Iris pigment epithelial cell (primary cell): ENCODE results near the gene UBE2M.
"Not testable (repeated sequence)": the region's sequence is repeated elsewhere in the genome, so short reads cannot be mapped to it uniquely, and the experiment has no call there.

Experiments used
- DNase-seq: peaks from one replicate; pipeline ENCODE4 v3.0.0-alpha.2; 2011; ENCODE audit warnings: low read depth

The UBE2M gene

DNA sequence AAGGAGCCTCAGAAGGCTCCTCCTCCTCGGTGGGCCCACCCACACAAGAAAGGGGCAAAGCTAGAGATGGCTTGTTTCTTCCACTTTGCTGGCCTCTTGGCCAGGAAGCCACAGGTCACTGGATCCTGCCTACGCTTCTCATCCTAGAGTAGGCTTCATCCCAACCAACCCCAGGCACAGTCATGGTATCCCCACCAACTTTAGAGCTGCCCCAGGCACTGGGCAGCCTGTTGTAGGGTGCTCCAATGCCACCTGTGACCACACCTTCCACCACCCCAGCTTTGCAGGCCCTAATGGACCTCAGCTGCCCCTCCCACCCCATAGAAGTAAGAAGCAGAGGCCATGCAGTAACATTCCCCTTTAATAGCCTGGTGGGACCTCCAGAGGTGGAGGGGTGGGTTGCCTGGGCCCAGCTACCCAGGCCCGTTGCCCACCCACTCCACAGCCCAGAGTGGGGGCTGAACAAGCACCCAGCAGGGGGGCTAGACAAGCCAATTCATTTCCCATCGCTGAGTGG is 3.0 kb downstream of the UBE2M start:
- no peak for DNase-seq

DNA sequence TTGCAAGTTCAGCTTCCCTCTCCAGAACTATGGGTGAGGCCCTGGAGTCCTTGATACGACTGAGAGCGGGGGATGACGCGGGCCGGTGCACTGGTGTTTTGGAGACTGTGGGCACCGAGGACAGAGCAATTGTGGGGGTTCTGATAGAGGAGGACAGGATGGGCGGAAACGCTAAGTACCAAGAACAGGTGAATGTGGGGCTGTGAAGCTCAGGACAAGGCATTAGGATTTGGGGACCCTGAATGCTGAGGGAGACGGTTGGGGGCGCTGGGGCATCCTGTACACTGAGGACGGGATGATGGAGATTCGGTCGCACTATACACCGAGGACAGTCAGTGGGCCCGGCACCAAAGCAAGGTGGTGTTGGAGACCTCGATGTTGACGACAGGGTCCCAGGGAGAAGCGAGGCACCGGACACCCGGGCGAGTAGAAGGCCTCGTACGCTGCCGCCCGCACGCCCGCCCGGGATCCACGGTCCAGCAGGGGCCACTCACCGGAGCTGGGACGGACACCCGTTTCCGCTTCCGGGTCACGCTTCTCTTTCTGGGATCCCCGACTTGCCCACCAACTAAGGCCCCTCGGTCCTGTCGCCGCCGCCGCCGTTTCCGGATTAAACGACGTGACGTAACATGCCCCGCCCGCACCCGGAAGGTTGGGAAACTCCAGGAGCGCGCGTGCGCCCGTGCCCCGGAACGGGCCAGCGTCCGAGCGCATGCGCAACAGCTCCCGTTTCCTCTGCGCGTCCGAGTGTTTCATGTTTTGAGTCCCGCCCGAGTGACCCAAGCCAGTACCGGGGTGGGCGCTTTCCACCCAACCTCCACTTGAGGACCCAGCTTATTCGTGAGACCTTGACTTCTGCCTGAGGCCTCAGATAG is 3.7 kb downstream of the UBE2M start, which contains the start of gene CHMP2A:
TSS of gene CHMP2A (minus strand) at position 612 of the 875 bp plus-strand sequence. CDS start 893 bp downstream, outside the sequence.
- DNase-seq, result peak; percentile 96

DNA sequence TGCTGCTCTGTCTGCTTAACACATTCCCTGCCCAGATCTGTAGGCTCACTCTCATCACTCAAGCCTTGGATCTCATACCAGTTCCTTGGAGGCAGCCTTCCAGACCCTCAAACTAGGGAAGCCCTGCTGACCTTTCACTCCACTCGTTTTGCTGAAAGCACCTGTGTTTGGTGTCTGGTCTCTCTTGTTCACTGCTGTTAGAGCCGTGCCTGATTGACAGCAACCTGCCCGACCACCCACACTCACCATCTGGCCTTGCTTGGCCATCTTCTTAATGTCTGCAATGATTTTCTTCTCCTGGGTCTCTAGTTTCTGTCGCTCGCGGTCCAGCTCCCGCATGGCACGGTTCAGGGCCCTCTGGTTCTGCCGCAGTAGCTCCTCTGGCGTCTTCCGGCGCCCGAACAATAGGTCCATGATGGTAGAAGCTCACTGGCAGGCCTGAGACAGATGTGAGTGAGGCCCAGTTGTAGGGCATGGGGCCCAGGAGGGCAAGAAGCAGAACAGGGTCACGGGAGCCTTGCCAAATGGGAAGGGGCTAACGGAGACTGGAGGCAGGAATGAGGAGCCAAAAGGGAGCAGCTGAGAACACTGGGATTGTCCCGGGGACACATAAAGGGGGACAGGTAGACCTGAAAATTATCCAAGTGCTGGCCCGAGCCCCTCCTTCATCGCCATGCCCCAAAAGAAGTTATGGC is 4.5 kb downstream of the UBE2M start:
- no peak for DNase-seq

DNA sequence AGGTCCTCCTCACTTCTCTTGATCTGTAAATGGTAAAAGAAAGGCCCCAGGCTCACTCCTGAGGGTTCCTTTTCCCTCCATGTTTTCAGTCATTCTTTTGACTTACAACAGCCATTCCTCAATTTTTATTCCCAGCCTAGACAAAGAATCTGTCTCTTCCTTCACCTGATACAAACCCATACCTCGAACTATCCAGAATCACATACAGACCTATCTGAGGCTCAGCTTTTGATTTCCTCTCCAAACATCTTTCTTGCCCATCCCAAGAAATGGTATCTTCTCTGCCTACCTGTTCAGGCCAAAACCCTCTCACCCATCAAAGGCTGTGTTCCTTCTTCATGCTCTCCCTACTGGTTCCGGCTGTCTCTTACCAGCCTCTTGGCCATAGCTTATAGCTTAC is 5.8 kb downstream of the UBE2M start:
- DNase-seq, result no peak

DNA sequence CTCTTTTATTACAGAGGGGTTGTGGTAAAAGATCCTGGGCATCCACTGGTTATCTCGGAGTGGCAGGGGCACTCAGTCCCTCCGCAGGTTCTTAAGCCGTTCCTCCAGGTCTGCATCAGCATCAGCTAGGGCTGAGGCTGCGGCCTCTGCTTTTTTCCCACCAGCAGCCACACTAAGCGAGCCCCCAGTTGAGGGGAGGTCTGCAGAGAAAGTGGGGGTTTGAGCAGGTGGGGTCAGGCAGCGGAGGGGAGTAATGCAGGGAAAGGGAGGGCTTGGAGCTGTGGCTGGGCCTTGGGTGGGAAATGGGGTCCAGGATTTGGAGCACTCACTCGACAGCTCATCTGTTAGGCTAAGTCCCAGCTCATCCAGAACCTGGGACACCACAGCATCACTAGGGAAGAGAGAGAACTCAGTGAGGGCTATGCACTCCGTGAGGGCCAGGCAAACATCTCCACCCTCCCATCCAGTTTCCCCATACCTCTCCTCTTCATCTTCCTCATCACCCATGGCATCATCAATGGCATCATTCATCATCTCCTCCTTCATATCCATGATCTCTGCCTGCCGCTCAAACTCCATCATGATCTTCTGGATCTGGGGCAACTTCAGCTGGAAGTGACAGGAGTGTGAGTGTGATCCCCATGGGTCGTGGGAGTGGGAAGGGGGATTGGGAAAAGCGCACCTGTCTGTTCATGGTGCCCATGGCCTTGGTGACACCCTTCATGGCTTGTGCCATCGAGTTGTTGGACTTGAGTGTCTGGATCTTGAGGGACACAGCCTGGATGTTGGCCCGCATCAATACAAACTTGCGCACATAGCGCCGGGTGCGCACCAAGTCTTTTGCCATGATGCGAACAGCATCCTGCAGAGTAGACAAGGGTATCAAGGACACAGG is 6.6 kb downstream of the UBE2M start:
- DNase-seq, result no peak

DNA sequence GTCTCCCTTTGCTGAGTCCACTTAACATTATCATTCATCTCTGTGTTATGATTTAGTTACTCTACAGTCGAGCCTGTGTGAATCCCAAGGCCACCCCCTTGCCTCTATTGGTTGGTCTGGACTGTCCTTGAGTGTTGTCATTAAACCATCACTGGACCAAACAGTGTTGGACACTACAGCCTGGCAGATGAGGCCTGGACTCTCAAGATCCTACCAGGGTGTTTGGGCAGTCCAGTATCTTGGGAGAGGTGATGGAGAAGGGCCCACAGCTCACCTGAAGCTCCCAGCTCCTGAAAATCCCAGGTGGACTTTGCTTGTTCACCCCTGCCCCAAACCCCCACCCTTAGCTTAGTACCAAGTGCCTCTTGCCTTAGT is 7.3 kb downstream of the UBE2M start:
- DNase-seq, result no peak

DNA sequence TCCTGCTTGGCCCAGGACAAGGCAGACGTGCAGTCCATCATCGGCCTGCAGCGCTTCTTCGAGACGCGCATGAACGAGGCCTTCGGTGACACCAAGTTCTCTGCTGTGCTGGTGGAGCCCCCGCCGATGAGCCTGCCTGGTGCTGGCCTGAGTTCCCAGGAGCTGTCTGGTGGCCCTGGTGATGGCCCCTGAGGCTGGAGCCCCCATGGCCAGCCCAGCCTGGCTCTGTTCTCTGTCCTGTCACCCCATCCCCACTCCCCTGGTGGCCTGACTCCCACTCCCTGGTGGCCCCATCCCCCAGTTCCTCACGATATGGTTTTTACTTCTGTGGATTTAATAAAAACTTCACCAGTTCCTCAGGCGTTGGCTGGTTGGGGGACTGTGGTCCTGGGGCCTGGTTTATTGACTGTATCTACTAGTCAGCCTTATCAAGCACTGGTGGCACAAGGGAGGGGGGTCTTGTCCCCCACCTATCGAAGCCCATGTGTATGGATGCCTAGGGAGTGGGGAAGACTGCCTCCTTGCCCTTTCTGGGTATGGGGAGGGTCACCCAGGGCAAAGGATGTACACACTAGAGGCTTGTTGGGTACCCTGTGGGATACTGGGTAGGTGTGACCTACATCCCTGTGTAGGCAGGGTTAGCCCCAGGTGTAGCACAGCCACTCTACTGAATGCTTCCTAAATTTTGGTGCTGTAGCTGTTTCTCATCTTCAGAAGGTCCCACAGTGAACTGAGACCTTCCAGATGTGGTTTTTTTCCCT is 7.9 kb downstream of the UBE2M start:
- DNase-seq, result no peak

DNA sequence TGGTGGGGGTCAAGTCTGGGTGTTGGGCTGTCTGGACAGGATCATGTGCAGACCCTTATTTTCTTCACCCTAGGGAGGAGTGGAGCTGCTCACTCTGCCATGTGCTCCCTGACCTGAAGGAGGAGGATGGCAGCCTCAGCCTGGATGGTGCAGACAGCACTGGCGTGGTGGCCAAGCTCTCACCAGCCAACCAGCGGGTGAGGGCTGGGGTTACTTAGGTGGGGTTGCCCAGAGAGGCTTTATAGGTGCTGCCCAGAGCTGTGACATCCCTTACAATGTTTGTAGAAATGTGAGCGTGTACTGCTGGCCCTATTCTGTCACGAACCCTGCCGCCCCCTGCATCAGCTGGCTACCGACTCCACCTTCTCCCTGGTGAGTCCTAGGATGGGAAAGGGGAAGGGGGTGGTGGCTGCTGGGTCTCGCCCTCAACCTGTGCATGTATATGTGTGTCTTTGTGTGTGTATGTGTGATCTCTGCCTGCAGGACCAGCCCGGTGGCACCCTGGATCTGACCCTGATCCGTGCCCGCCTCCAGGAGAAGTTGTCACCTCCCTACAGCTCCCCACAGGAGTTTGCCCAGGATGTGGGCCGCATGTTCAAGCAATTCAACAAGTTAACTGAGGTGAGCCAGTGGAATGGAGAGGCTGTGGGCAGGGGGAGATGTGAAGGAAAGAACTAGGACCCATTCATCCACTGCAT is 8.6 kb downstream of the UBE2M start:
- DNase-seq, result no peak

DNA sequence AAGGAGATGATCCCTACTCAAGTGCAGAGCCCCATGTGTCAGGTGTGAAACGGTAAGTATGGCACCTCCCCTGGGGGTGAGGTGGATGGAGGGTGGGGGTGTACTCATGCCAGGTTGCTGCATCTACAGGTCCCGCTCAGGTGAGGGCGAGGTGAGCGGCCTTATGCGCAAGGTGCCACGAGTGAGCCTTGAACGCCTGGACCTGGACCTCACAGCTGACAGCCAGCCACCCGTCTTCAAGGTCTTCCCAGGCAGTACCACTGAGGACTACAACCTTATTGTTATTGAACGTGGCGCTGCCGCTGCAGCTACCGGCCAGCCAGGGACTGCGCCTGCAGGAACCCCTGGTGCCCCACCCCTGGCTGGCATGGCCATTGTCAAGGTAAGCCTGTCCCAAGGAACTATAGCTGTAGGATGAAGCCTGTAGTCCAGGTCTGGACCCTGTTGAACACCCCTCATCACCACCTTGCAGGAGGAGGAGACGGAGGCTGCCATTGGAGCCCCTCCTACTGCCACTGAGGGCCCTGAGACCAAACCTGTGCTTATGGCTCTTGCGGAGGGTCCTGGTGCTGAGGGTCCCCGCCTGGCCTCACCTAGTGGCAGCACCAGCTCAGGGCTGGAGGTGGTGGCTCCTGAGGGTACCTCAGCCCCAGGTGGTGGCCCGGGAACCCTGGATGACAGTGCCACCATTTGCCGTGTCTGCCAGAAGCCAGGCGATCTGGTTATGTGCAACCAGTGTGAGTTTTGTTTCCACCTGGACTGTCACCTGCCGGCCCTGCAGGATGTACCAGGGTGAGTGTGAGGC is 9.3 kb downstream of the UBE2M start:
- no peak for DNase-seq

DNA sequence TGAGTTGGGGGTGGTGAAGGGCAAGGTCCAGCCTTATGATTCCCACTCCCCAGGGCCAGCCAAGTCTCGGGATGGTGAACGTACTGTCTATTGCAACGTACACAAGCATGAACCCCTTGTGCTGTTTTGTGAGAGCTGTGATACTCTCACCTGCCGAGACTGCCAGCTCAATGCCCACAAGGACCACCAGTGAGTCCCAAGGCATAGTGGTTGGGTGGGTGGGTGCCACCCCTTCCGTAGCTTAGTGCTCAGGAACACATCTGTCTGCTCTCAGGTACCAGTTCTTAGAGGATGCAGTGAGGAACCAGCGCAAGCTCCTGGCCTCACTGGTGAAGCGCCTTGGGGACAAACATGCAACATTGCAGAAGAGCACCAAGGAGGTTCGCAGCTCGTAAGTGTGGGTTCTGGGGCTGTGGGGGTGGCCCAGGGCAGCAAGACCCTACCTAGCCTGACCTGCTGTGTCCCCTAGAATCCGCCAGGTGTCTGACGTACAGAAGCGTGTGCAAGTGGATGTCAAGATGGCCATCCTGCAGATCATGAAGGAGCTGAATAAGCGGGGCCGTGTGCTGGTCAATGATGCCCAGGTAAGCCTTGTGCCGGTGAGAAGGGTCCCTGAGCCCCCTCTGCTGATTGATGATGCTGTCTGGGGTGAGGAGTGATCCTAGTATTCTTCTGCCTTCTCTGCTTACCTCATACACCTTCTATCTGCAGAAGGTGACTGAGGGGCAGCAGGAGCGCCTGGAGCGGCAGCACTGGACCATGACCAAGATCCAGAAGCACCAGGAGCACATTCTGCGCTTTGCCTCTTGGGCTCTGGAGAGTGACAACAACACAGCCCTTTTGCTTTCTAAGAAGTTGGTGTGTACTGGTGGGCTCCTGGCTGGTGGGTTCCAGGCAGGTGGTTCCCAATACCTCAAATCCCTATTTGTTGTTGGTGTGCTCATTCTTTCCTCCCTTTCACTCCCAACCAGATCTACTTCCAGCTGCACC is 10.8 kb downstream of the UBE2M start:
- no peak for DNase-seq

DNA sequence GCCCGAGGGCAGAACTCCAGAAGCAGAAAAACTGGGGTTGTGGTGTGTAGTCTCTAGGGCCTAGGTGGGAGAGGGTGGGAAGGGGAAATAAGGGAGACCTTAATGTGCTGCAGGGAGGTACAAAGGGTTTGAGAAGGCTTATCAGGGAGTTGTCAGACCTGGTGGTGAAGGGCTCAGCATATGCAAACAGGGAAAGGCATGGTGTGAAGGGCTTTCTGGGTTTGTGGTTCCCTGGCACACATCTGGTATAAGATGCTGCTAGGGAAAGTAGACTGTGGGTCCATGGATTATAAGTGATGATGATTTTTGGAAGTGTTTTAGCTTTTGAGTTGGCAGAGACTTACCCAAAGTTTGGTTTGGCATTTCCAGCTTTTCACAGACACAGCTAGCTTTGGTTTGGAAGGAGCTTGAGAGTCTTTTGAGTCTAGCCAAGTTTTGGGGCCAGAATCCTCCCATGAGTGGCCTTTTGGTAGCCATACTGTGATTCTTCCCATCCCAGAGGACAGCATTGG is 12.3 kb downstream of the UBE2M start:
- no peak for DNase-seq

DNA sequence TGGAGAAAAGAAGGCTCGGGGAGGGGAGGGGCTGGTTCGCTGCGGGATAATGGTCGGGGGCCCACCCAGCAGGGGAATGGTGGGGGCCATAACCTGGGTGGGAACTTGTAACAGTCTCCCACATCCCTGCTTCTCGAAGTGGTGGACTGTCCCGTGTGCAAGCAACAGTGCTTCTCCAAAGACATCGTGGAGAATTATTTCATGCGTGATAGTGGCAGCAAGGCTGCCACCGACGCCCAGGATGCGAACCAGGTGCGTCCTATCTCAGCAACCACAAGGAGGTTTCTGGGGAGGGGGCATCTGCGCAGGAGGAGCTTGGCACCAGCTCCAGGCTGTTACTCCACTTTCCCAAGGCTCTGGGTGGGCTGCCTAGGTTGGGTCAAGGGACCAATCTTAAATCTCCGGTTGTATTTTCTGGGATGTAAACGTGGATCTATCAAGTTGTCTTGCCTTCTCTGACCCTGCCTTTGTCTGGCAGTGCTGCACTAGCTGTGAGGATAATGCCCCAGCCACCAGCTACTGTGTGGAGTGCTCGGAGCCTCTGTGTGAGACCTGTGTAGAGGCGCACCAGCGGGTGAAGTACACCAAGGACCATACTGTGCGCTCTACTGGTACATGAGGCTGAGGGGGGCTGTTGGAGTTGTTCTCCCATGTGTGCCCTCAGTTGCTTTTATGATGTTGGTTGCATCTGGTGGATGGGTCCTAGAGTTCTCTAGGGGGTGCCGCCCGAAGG is 13.0 kb downstream of the UBE2M start:
- DNase-seq, result peak; percentile 25

DNA sequence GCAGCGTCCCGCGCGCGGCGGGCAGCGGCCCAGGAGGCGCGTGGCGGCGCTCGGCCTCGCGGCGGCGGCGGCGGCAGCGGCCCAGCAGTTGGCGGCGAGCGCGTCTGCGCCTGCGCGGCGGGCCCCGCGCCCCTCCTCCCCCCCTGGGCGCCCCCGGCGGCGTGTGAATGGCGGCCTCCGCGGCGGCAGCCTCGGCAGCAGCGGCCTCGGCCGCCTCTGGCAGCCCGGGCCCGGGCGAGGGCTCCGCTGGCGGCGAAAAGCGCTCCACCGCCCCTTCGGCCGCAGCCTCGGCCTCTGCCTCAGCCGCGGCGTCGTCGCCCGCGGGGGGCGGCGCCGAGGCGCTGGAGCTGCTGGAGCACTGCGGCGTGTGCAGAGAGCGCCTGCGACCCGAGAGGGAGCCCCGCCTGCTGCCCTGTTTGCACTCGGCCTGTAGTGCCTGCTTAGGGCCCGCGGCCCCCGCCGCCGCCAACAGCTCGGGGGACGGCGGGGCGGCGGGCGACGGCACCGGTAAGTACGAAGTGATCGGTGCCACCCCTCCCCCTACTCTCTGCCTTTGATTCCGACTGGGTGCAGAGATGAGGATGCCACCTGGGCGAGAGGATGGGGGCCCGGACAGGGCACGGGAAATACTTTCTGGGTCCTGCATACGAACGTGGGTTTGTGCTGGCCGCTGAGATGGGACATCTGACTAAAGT is 13.7 kb downstream of the UBE2M start:
- peak; percentile 55 for DNase-seq

DNA sequence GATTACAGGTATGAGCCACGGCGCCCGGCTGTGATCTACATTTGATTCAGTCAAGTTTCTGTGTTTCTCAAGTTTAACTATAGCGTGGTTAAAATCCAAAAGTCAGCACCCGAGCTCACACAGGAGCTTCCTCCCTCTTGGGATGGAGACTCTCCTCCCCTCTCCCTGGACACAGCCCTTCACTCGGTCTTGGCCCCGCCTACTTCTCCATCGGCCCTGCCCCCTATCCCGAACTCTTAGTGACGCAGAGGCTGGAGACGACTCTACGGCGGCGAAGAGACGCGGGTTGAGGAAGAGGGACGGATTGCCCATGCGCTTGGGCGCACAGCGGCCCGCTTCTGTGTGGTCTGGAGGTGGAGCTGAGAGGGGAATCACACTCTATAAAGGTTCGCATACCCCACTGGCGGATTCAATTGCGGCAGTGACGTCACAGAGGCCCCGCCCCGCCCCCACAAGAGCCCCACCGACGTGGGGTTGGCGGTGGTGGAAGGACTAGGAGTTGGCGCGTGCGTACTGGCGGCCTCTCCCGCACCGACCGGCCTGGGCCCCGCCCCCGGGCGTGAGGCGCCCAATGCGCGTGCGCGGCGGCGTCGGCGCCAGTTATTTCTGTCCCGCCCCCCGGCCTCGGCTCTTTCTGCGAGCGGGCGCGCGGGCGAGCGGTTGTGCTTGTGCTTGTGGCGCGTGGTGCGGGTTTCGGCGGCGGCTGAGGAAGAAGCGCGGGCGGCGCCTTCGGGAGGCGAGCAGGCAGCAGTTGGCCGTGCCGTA is 14.4 kb downstream of the UBE2M start, which contains the start of gene TRIM28:
TSS of gene TRIM28 (plus strand) at position 239 of the 765 bp plus-strand sequence. CDS start 694 bp downstream, outside the sequence.
- peak; percentile 99 for DNase-seq

DNA sequence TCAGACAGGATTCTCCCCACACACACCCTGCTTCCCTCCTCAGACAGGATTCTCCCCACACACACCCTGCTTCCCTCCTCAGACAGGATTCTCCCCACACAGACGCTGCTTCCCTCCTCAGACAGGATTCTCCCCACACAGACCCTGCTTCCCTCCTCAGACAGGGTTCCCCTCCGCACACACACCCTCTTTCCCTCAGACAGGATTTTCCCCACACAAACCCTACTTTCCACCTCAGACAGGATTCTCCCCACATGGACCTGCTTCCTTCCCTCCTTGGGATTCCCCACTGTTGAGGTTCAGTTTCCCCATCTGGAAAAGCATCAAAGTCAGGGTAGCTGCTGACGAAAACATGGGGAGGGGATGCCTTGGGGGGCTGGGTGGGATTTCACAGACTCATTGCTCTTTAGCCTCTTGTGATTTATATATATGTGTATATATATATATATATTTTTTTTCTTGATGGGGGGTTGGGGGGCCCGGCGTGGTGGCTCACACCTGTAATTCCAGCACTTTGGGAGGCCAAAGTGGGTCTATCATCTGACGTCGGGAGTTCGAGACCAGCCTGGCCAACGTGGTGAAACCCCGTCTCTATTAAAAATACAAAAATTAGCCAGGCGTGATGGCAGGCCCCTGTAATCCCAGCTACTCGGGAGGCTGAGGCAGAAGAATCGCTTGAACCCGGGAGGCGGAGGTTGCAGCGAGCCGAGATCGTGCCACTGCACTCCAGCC is 15.6 kb downstream of the UBE2M start:
- DNase-seq, result not testable (repeated sequence)
